Measurements from ENCODE around the gene TTC39B.

Gene TTC39B

DNA sequence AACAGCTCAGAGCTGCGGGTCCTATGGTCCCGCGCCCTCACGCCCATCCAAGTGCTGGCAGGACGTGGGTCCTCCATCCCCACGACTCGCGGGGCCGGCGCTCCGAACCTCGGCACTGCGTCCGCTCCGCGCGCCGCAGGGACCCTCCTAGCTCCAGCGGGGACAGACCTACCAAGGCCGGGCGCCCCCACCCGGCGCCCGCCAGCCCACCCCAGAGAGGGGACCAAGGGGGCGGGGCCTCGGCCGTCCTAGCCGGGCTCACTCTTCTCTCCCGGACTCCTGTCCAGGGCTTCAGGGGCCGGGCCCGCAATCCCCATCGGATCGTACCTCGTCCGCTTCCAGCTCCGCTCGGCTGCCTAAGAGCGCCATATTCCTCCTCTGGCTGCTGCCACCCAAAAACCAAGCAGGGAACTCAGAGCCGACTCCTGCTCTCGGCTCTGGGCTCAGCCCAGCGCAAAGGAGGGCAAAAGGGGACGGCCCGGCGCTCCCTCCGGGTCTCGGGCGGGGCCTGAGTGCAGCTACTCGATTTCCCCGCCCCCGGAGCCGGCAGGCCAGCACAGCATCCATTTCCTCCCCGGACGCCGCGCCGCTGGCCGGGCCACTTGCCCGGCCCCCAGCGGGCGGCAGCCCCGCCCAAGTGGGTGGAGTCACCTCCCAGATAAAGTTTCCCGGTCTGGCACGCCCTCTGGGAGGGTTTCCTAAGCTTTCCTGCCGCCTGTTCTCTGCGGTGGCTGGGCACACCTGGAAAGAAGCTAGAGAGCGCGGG, at the start of gene TTC39B:
TTC39B (minus strand) TSS at position 460 of the 766 bp plus-strand sequence; CDS start at position 369, 91 bp downstream.
- peak within 1 kb of the TSS; percentile 89 for H3K4me3 ChIP-seq (ENCODE audit: low read length)
- TF ChIP-seq, protein P1, sequence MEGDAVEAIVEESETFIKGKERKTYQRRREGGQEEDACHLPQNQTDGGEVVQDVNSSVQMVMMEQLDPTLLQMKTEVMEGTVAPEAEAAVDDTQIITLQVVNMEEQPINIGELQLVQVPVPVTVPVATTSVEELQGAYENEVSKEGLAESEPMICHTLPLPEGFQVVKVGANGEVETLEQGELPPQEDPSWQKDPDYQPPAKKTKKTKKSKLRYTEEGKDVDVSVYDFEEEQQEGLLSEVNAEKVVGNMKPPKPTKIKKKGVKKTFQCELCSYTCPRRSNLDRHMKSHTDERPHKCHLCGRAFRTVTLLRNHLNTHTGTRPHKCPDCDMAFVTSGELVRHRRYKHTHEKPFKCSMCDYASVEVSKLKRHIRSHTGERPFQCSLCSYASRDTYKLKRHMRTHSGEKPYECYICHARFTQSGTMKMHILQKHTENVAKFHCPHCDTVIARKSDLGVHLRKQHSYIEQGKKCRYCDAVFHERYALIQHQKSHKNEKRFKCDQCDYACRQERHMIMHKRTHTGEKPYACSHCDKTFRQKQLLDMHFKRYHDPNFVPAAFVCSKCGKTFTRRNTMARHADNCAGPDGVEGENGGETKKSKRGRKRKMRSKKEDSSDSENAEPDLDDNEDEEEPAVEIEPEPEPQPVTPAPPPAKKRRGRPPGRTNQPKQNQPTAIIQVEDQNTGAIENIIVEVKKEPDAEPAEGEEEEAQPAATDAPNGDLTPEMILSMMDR (conservative IDR thresholded peaks at IDR 0.05; ENCODE audit: low read depth, low read length): peak; percentile 5
- DNase-seq (ENCODE audit: low read depth): peak; percentile 56

DNA sequence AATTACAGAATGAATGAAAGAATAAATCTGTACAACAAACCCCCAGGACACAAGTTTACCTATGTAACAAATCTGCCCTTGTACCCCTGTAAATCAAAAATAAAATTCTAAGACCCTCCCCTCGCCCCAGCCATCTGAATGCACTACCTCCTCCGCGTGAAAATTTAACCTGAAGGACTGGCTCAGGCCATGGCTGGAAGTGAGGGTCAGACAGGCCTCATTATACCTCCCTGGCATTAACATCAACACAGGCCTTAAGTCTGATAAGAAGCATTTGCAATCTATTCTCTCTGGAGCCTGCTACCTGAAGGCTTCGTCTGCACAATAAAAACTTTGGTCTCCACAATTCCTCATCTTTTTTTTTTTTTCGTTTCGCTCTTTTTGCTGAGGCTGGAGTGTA, 48.7 kb upstream of the TTC39B start:
- no peak for DNase-seq (ENCODE audit: low read depth)
- no peak overlapping the region for H3K4me3 ChIP-seq (ENCODE audit: low read length)
- TF ChIP-seq, protein P1 (conservative IDR thresholded peaks at IDR 0.05; ENCODE audit: low read depth, low read length): no peak

DNA sequence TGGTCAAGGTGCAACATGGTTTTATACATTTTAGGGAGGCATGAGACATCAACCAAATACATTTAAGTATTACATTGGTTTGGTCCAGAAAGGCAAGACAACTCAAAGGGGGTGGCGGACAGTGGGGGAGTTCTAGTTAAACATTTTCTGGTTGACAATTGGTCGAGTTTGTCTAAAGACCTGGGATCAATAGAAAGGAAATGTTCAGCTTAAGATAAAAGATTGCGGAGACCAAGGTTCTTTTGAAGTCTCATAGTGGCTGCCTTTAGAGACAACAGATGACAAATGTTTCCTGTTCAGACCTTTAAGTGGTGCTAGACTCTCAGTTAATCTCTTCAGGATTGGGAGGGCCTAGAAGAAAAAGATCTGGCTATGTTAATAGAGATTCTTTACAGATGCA, 47.7 kb upstream of the TTC39B start:
- no peak for DNase-seq (ENCODE audit: low read depth)
- TF ChIP-seq, protein P1 (conservative IDR thresholded peaks at IDR 0.05; ENCODE audit: low read depth, low read length): no peak
- H3K4me3 ChIP-seq (ENCODE audit: low read length): no peak overlapping the region

DNA sequence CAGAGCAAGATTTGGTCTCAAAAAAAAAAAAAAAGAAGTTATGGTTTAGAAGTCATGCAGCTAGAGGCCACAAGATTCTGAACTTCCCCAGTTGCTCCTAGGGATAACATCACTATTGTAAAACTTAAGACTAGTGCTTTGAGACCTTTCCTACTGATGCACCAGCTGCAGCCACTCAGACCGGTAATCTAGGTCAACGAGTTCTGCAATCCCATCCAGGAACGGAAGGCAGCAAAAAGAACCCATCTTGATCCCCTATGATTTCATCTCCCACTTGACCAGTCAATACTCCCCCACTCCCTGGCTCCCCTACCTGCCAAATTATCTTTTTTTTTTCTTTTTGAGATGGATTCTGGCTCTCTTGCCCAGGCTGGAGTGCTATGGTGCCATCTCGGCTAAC, 46.9 kb upstream of the TTC39B start:
- no peak for DNase-seq (ENCODE audit: low read depth)
- no peak overlapping the region for H3K4me3 ChIP-seq (ENCODE audit: low read length)
- TF ChIP-seq, protein P1 (conservative IDR thresholded peaks at IDR 0.05; ENCODE audit: low read depth, low read length): no peak

DNA sequence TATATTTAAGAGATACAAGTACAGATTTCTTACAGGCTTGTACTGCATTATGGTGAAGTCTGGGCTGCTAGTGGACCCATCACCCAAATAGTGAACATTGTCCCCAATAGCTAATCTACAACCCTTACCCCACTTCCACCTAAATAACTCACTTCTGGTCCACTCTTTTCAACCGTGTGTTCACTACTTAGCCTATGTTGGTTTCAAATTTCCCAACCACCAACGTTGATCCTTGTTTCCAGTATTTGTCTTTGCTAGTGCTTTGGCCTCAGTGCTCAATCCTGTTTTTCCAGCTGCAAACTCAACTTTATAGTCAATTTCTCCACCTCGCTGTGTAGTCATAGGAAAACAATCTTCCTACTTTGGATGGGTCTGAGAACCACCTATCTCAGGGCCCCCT, 45.3 kb upstream of the TTC39B start:
- no peak for DNase-seq (ENCODE audit: low read depth)
- TF ChIP-seq, protein P1 (conservative IDR thresholded peaks at IDR 0.05; ENCODE audit: low read depth, low read length): no peak
- no peak overlapping the region for H3K4me3 ChIP-seq (ENCODE audit: low read length)

DNA sequence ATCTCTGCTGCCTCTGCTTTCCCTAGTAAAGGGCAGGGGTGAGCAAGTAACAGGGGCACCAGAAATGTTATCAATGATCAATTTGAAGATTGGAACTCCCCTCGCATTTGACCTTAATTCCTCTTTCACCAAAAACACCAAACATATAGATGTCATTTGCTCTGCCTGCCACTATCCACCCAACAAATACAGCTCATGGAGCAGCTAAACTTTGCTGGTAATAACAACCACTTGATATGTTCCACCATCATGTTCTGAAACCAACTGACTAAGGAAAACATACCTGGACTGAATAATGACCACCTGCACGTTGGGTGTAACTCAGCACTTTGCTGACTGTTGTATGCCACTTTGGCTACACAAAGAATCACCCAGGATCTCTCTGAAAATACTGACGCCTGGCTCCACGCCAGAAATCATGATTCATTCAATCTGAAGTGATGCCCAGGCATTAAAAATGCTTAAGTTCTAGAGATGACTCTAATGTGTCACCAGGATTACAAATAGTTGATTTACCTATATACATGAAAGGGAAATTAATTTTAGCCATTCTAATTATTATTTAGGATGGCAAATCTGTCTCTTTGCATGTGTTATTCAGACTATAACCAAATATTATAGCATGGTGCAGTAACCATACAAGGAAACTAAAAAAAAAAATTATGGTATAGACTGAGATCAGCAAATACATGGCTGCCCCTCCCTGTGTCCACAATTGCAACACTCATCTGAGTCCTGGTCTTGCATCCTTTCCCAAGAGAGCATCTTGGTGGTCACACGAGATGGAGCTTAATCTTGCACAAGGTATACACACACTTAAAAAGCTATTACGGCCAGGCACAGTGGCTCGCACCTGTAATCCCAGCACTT, 43.1 kb upstream of the TTC39B start:
- peak; percentile 18 for DNase-seq (ENCODE audit: low read depth)
- no peak overlapping the region for H3K4me3 ChIP-seq (ENCODE audit: low read length)
- TF ChIP-seq, protein P1 (conservative IDR thresholded peaks at IDR 0.05; ENCODE audit: low read depth, low read length): no peak
